GM19324 (cell line): ENCODE measurements around the gene PAQR5.
"Not testable (repeated sequence)": the region's sequence is repeated elsewhere in the genome, so short reads cannot be mapped to it uniquely, and the experiment has no call there.

ENCODE experiments used
- ATAC-seq: cut with Tn5 transposase; IDR thresholded peaks from one replicate; pipeline ENCODE4 v1.9.1; 2021; ENCODE audit warnings: mild to moderate bottlenecking, moderate library complexity; ENCODE audit not compliant: unreplicated experiment, low FRiP score

PAQR5 gene

GRCh38 chr15:69414701-69415167, 116.0 kb downstream of the PAQR5 start:
- ATAC-seq = peak; percentile 40

- no peak for ATAC-seq
Measured at GRCh38 chr15:69415381-69415780, 116.7 kb downstream of the PAQR5 start.

GRCh38 chr15:69417581-69417980, 118.9 kb downstream of the PAQR5 start:
- no peak for ATAC-seq

GRCh38 chr15:69421498-69421897, 122.8 kb downstream of the PAQR5 start:
- ATAC-seq = no peak

GRCh38 chr15:69422336-69422895, 123.7 kb downstream of the PAQR5 start:
- no peak for ATAC-seq

GRCh38 chr15:69424001-69424400, 125.3 kb downstream of the PAQR5 start:
- no peak for ATAC-seq

GRCh38 chr15:69424748-69425413, 126.2 kb downstream of the PAQR5 start:
- no peak for ATAC-seq

GRCh38 chr15:69433831-69434230, 135.1 kb downstream of the PAQR5 start:
- no peak for ATAC-seq

GRCh38 chr15:69434238-69434637, 135.5 kb downstream of the PAQR5 start:
- ATAC-seq = no peak

- no peak for ATAC-seq
Measured at GRCh38 chr15:69434679-69435078, 136.0 kb downstream of the PAQR5 start.

- no peak for ATAC-seq
Measured at GRCh38 chr15:69435985-69436384, 137.3 kb downstream of the PAQR5 start.

- no peak for ATAC-seq
Measured at GRCh38 chr15:69436951-69437350, 138.2 kb downstream of the PAQR5 start.

GRCh38 chr15:69439623-69440022, 140.9 kb downstream of the PAQR5 start:
- ATAC-seq = no peak

GRCh38 chr15:69443032-69443611, 144.4 kb downstream of the PAQR5 start:
- ATAC-seq = no peak

- ATAC-seq = peak; percentile 56
Measured at GRCh38 chr15:69444686-69445085, 146.0 kb downstream of the PAQR5 start.

GRCh38 chr15:69446953-69447352, 148.2 kb downstream of the PAQR5 start:
- ATAC-seq = no peak

GRCh38 chr15:69450221-69450620, 151.5 kb downstream of the PAQR5 start:
- ATAC-seq = not testable (repeated sequence)

GRCh38 chr15:69450968-69451695, 152.4 kb downstream of the PAQR5 start:
- no peak for ATAC-seq

- ATAC-seq = peak; percentile 43
Measured at GRCh38 chr15:69451951-69452691, 153.4 kb downstream of the PAQR5 start.

- peak; percentile 83 for ATAC-seq
Measured at GRCh38 chr15:69452692-69453521, 154.2 kb downstream of the PAQR5 start, which contains the start of gene RPLP1. TSS of gene RPLP1 (plus strand) at chr15:69452818. CDS start at chr15:69452949, 131 bp downstream.
